ENCODE measurements around the gene PPP1R13B. TPM values are rescaled to one million over a fixed set of nuclear protein-coding genes. Genes with fewer than 3 reads are reported as not detected.

PPP1R13B gene
- total and polyA plus RNA-seq, 12 donors = 21.6 to 124 (median 75.5) TPM

GRCh38 chr14:103763730-103764488 is 83.5 kb downstream of the PPP1R13B start:
- Histone ChIP-seq H3K9me3 (no peaks in the 10 kb centered on the region), H3K4me1 (peaks cover 0 to 19% (median 9%) of the 10 kb centered on the region in 9 donors), H3K4me3 (no peak overlapping the region), H3K36me3 (peaks cover 0 to 39% (median 3%) of the 10 kb centered on the region in 9 donors), H3K27me3 (no peaks in the 10 kb centered on the region), H3K27ac (no peak overlapping the region)
- 79 to 83% methylated on average over 5 of the region's 5 CpGs for WGBS, 2 donors
- ATAC-seq (no peak), DNase-seq (no peak)
- intact Hi-C loops (cut with DNase I) = no loop called here
- TF ChIP-seq CTCF (IDR thresholded peaks at IDR 0.05) = no peak

- H3K36me3 ChIP-seq = peaks cover 0 to 44% (median 3%) of the 10 kb centered on the region in 9 donors
- intact Hi-C loops (cut with DNase I) = no loop called here
- H3K27me3 ChIP-seq = no peaks in the 10 kb centered on the region
- TF ChIP-seq CTCF (IDR thresholded peaks at IDR 0.05) = no peak
- no peaks in the 10 kb centered on the region for H3K9me3 ChIP-seq
- no peak for DNase-seq
- ATAC-seq = no peak
- no peak overlapping the region for H3K4me3 ChIP-seq
- WGBS, 2 donors = 89 to 92% methylated on average over 13 of the region's 13 CpGs
- no peak overlapping the region for H3K27ac ChIP-seq
- H3K4me1 ChIP-seq = peaks cover 0 to 15% (median 8%) of the 10 kb centered on the region in 9 donors
Measured at GRCh38 chr14:103762541-103762940, 84.8 kb downstream of the PPP1R13B start.

- Histone ChIP-seq H3K9me3 (no peaks in the 10 kb centered on the region), H3K4me1 (peaks cover 0 to 18% (median 8%) of the 10 kb centered on the region in 9 donors), H3K27ac (no peak overlapping the region), H3K4me3 (no peak overlapping the region), H3K36me3 (peaks cover 0 to 49% (median 3%) of the 10 kb centered on the region in 9 donors), H3K27me3 (no peaks in the 10 kb centered on the region)
- intact Hi-C loops (cut with DNase I) = no loop called here
- 55 to 61% methylated on average over 1 of the region's 1 CpG for WGBS, 2 donors
- ATAC-seq = no peak
- TF ChIP-seq CTCF (IDR thresholded peaks at IDR 0.05) = no peak
- DNase-seq = no peak
Measured at GRCh38 chr14:103762036-103762435, 85.3 kb downstream of the PPP1R13B start.

- 90 to 92% methylated on average over 8 of the region's 8 CpGs for WGBS, 2 donors
- DNase-seq (no peak), ATAC-seq (peak in 2 of 8 donors; percentile 28 to 42)
- H3K36me3 ChIP-seq = peaks cover 0 to 65% (median 8%) of the 10 kb centered on the region in 9 donors
- no peak overlapping the region for H3K4me3 ChIP-seq
- H3K27me3 ChIP-seq = no peaks in the 10 kb centered on the region
- intact Hi-C loops (cut with DNase I) = no loop called here
- no peaks in the 10 kb centered on the region for H3K9me3 ChIP-seq
- TF ChIP-seq CTCF (IDR thresholded peaks at IDR 0.05) = no peak
- H3K4me1 ChIP-seq = peaks cover 0 to 8% (median 0%) of the 10 kb centered on the region in 9 donors
- no peak overlapping the region for H3K27ac ChIP-seq
Measured at GRCh38 chr14:103758059-103758776, 89.2 kb downstream of the PPP1R13B start.
